GM23338 (cell line): ENCODE results near the gene TMEM151B. TPM values are rescaled to one million over a fixed set of nuclear protein-coding genes. Genes with fewer than 3 reads are reported as not detected.
"Not testable (repeated sequence)": the region's sequence is repeated elsewhere in the genome, so short reads cannot be mapped to it uniquely, and the experiment has no call there.

Experiments used
- ATAC-seq: fragments of 200-7000 bp; cut with Tn5 transposase; 3 replicates; pipeline ENCODE4 v1.9.1; 2020
- DNase-seq: peaks from one replicate; pipeline ENCODE4 v3.0.0-alpha.2; 2015; ENCODE audit warnings: low spot score
- H2AFZ ChIP-seq: fragments of 200-600 bp; sonication (generic); 2 replicates; pipeline ENCODE4 v1.8.0; 2016; ENCODE audit warnings: antibody characterized with exemption, mild to moderate bottlenecking, moderate library complexity
- H3F3A ChIP-seq: fragments of 200-600 bp; sonication (generic); replicated peaks from 2 replicates; pipeline ENCODE4 v1.8.0; 2017; ENCODE audit warnings: antibody characterized with exemption, mixed run types, low read depth
- H3K27ac ChIP-seq: fragments of 200-600 bp; sonication (generic); 2 replicates; pipeline ENCODE4 v1.6.1; 2016; ENCODE audit warnings: low read depth
- H3K27me3 ChIP-seq: fragments of 200-600 bp; sonication (generic); 2 replicates; pipeline ENCODE4 v1.8.0; 2016; ENCODE audit warnings: mild to moderate bottlenecking, mixed run types, moderate library complexity; ENCODE audit not compliant: insufficient read depth
- H3K36me3 ChIP-seq: fragments of 200-600 bp; sonication (generic); 2 replicates; pipeline ENCODE4 v1.8.0; 2016; ENCODE audit warnings: mild to moderate bottlenecking; ENCODE audit not compliant: insufficient read depth
- H3K4me1 ChIP-seq: fragments of 200-600 bp; sonication (generic); 2 replicates; pipeline ENCODE4 v1.8.0; 2016; ENCODE audit warnings: mild to moderate bottlenecking, moderate library complexity; ENCODE audit not compliant: insufficient read depth
- H3K4me2 ChIP-seq: fragments of 200-600 bp; sonication (generic); 2 replicates; pipeline ENCODE4 v1.7.1; 2017; ENCODE audit warnings: mixed run types
- H3K4me3 ChIP-seq: fragments of 200-600 bp; sonication (generic); 2 replicates; pipeline ENCODE4 v1.6.1; 2016; ENCODE audit warnings: mixed run types
- H3K79me2 ChIP-seq: fragments of 200-600 bp; sonication (generic); replicated peaks from 2 replicates; pipeline ENCODE4 v1.8.0; 2017; ENCODE audit warnings: mild to moderate bottlenecking; ENCODE audit not compliant: insufficient read depth
- H3K9me2 ChIP-seq: fragments of 200-600 bp; sonication (generic); 2 replicates; pipeline ENCODE4 v1.8.0; 2017; ENCODE audit not compliant: insufficient read depth
- H4K20me1 ChIP-seq: fragments of 200-600 bp; sonication (generic); replicated peaks from 2 replicates; pipeline ENCODE4 v1.8.0; 2017; ENCODE audit warnings: mild to moderate bottlenecking; ENCODE audit not compliant: insufficient read depth
- H3K27ac Mint-ChIP-seq: 2 replicates; pipeline ENCODE4 v1.8.0; 2020; ENCODE audit warnings: inconsistent platforms, mild to moderate bottlenecking, moderate library complexity, mixed read lengths
- H3K27me3 Mint-ChIP-seq: 3 replicates; pipeline ENCODE4 v1.8.0; 2022; ENCODE audit warnings: low read depth, mild to moderate bottlenecking, moderate library complexity, mixed read lengths, inconsistent platforms; ENCODE audit not compliant: insufficient read depth, poor library complexity
- H3K36me3 Mint-ChIP-seq: 3 replicates; pipeline ENCODE4 v1.8.0; 2021; ENCODE audit warnings: low read depth, mild to moderate bottlenecking, inconsistent platforms, moderate library complexity, mixed read lengths
- H3K4me1 Mint-ChIP-seq: 3 replicates; pipeline ENCODE4 v1.8.0; 2020; ENCODE audit warnings: mild to moderate bottlenecking, inconsistent platforms, mixed read lengths
- H3K4me3 Mint-ChIP-seq: 3 replicates; pipeline ENCODE4 v1.8.0; 2021; ENCODE audit warnings: moderate library complexity, mild to moderate bottlenecking, inconsistent platforms, mixed read lengths
- H3K9me3 Mint-ChIP-seq: 3 replicates; pipeline ENCODE4 v1.8.0; 2020; ENCODE audit warnings: moderate library complexity, mild to moderate bottlenecking, inconsistent platforms, mixed read lengths
- CREB1 ChIP-seq: fragments of 250-450 bp; sonication (Bioruptor Pico); IDR thresholded peaks from 2 replicates; pipeline ENCODE4 v1.5.0; 2020; ENCODE audit warnings: low read depth, mild to moderate bottlenecking, moderate library complexity
- ETS1 ChIP-seq: IDR thresholded peaks from 2 replicates; pipeline ENCODE4 v1.6.1; 2016; ENCODE audit warnings: antibody characterized with exemption
- EZH2phosphoT487 ChIP-seq: fragments of 200-600 bp; sonication (generic); IDR thresholded peaks from one replicate; pipeline ENCODE4 v1.8.1; 2018; ENCODE audit warnings: antibody characterized with exemption; ENCODE audit not compliant: unreplicated experiment
- NANOG ChIP-seq: IDR thresholded peaks from 2 replicates; pipeline ENCODE4 v1.6.1; 2016; ENCODE audit warnings: antibody characterized with exemption, borderline replicate concordance
- POLR2AphosphoS5 ChIP-seq: IDR thresholded peaks from 2 replicates; pipeline ENCODE4 v1.6.1; 2016; ENCODE audit warnings: antibody characterized with exemption, low read depth
- STAT1 ChIP-seq: IDR thresholded peaks from one replicate; pipeline ENCODE4 v1.6.1; 2016; ENCODE audit warnings: antibody characterized with exemption; ENCODE audit not compliant: unreplicated experiment
- ZNF114 ChIP-seq: fragments of 250-450 bp; sonication (Bioruptor Pico); IDR thresholded peaks from 2 replicates; pipeline ENCODE4 v1.5.0; 2020; ENCODE audit warnings: mild to moderate bottlenecking, moderate library complexity
- ZNF331 ChIP-seq: fragments of 250-450 bp; sonication (Bioruptor Pico); IDR thresholded peaks from 2 replicates; pipeline ENCODE4 v1.5.0; 2020; ENCODE audit warnings: low read depth, mild to moderate bottlenecking, moderate library complexity
- ZNF462 ChIP-seq: fragments of 250-450 bp; sonication (Bioruptor Pico); IDR thresholded peaks from 2 replicates; pipeline ENCODE4 v1.5.0; 2020; ENCODE audit warnings: mild to moderate bottlenecking, moderate library complexity
- polyA plus RNA-seq: library from polyadenylated mRNA; unstranded; fragments of >200 nt; fragmentation: Nextera tagmentation; extraction: Ambion mirVana; gene quantifications from 2 replicates; pipeline ENCODE4 v1.2.1, GENCODE V29; 2016
- total RNA-seq: library from RNA; depleted of rRNA; stranded (reverse); fragments of >200 nt; shearing (Covaris generic); gene quantifications from 2 replicates; pipeline ENCODE4 v1.2.3, GENCODE V29; 2014

TMEM151B gene
- total and polyA plus RNA-seq, 2 experiments from 2014 or later = 0.91 to 14.6 TPM

GRCh38 chr6:44317136-44317631 lies 46.9 kb downstream of the TMEM151B start:
- not testable (repeated sequence) for DNase-seq, ATAC-seq, H3K27ac ChIP-seq, H3F3A ChIP-seq, H3K36me3 Mint-ChIP-seq, H3K27me3 Mint-ChIP-seq, H3K27me3 ChIP-seq, H3K4me2 ChIP-seq, H3K4me1 ChIP-seq, H3K79me2 ChIP-seq, H3K36me3 ChIP-seq, H3K4me3 ChIP-seq, H3K27ac Mint-ChIP-seq, H3K4me1 Mint-ChIP-seq, H3K9me3 Mint-ChIP-seq, H4K20me1 ChIP-seq, H3K4me3 Mint-ChIP-seq, H3K9me2 ChIP-seq
- H2AFZ ChIP-seq = 0 out of 2 replicates have a peak overlapping the region, but pooled peaks have one; percentile 28

- Histone ChIP-seq H3K4me3 (no peak overlapping the region), H3K4me1 (no peaks in the 10 kb centered on the region), H3K27me3 (no peaks in the 10 kb centered on the region), H4K20me1 (no peaks in the 10 kb centered on the region), H3K27ac (no peak overlapping the region), H3K79me2 (no peaks in the 10 kb centered on the region), H3F3A (no peaks in the 10 kb centered on the region), H2AFZ (no peak overlapping the region), H3K9me2 (no peaks in the 10 kb centered on the region), H3K36me3 (no peaks in the 10 kb centered on the region), H3K4me2 (no peak overlapping the region)
- DNase-seq = no peak
- H3K9me3 Mint-ChIP-seq = no peaks in the 10 kb centered on the region
- H3K27ac Mint-ChIP-seq = no peak overlapping the region
- no peak for TF ChIP-seq ZNF331
- ATAC-seq = no peak
- H3K4me1 Mint-ChIP-seq = peaks cover 4% of the 10 kb centered on the region; the same call in 2 of the 3 replicates
- H3K27me3 Mint-ChIP-seq = peaks cover 4% of the 10 kb centered on the region
- H3K4me3 Mint-ChIP-seq = no peak overlapping the region
- no peaks in the 10 kb centered on the region for H3K36me3 Mint-ChIP-seq
Observed at GRCh38 chr6:44321210-44321609, 51.0 kb downstream of the TMEM151B start.

- H4K20me1 ChIP-seq = no peaks in the 10 kb centered on the region
- no peak for DNase-seq
- no peaks in the 10 kb centered on the region for H3F3A ChIP-seq
- peaks cover 8% of the 10 kb centered on the region for H3K27me3 Mint-ChIP-seq
- H3K36me3 ChIP-seq = no peaks in the 10 kb centered on the region
- H3K27ac ChIP-seq = no peak overlapping the region
- H3K4me1 ChIP-seq = peaks cover 24% of the 10 kb centered on the region
- peak overlapping the region; percentile 21; the same call in 1 of the 2 replicates for H2AFZ ChIP-seq
- H3K9me3 Mint-ChIP-seq = no peaks in the 10 kb centered on the region
- no peaks in the 10 kb centered on the region for H3K27me3 ChIP-seq
- H3K4me3 ChIP-seq = no peak overlapping the region
- 0 out of 2 replicates have a peak, but pooled peaks cover 5% of the 10 kb centered on the region for H3K9me2 ChIP-seq
- 0 out of 3 replicates have a peak, but pooled peaks have one; percentile 40 for ATAC-seq
- H3K36me3 Mint-ChIP-seq = no peaks in the 10 kb centered on the region
- no peak overlapping the region for H3K4me3 Mint-ChIP-seq
- peaks cover 18% of the 10 kb centered on the region for H3K4me1 Mint-ChIP-seq
- H3K79me2 ChIP-seq = no peaks in the 10 kb centered on the region
- no peak overlapping the region for H3K4me2 ChIP-seq
- no peak overlapping the region for H3K27ac Mint-ChIP-seq
- TF ChIP-seq ZNF114 (CRISPR knock-in tag) (no peak), POLR2AphosphoS5 (no peak), ETS1 (no peak), EZH2phosphoT487 (no peak), ZNF331 (no peak), CREB1 (CRISPR knock-in tag) (no peak), ZNF462 (CRISPR knock-in tag) (no peak), STAT1 (no peak), NANOG (no peak)
Observed at GRCh38 chr6:44327096-44327495, 56.8 kb downstream of the TMEM151B start.
